ENCODE results near the gene GTF3C4. TPM values are rescaled to one million over a fixed set of nuclear protein-coding genes. Genes with fewer than 3 reads are reported as not detected.

GTF3C4 gene
- total and polyA plus RNA-seq, 2 experiments from 2014 or later: 9.5 to 39.6 TPM

DNA sequence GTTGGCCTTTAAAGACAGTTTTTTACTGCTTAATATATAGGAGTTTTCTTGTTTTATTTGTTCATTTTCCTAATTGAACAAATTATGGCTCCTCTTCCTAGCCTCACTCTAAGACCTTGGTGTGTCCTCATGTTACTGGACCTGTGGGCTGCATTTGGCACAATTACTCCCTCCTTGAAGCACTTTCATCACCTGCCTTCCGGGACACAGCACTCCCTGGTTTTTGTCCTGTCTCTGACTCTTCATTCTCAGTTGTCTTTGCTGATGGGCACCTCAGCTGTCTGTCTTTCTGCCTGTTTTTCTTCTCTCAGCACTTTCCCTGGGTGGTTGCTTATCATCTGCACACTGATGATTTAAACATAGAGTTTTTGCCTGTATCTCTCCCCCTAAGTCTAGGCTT lies 13.6 kb downstream of the GTF3C4 start:
- no peak overlapping the region for H3K4me2 ChIP-seq
- H3K36me3 Mint-ChIP-seq (ENCODE audit: low read depth): peaks cover 83% of the 10 kb centered on the region
- no peaks in the 10 kb centered on the region; the same call in 2 of the 3 replicates for H3K9me3 Mint-ChIP-seq
- no peaks in the 10 kb centered on the region for H3K4me1 Mint-ChIP-seq
- no peak overlapping the region for H3K4me3 ChIP-seq
- H3K27ac Mint-ChIP-seq: no peak overlapping the region
- H3K4me3 Mint-ChIP-seq: no peak overlapping the region
- no peaks in the 10 kb centered on the region for H3F3A ChIP-seq (replicated peaks; ENCODE audit: low read depth)
- H3K27ac ChIP-seq (ENCODE audit: low read depth): no peak overlapping the region
- H3K79me2 ChIP-seq (replicated peaks; ENCODE audit: insufficient read depth): peaks cover 62% of the 10 kb centered on the region
- no peaks in the 10 kb centered on the region for H3K4me1 ChIP-seq (ENCODE audit: insufficient read depth)
- H3K9me2 ChIP-seq (ENCODE audit: insufficient read depth): no peaks in the 10 kb centered on the region
- H3K27me3 Mint-ChIP-seq (ENCODE audit: insufficient read depth, low read depth, poor library complexity): no peaks in the 10 kb centered on the region
- H4K20me1 ChIP-seq (replicated peaks; ENCODE audit: insufficient read depth): peaks cover 44% of the 10 kb centered on the region
- DNase-seq (ENCODE audit: low spot score) (no peak), ATAC-seq (no peak)
- no peak for TF ChIP-seq ZNF331 (CRISPR knock-in tag; IDR thresholded peaks at IDR 0.05; ENCODE audit: low read depth)
- no peak for TF ChIP-seq POLR2AphosphoS5 (IDR thresholded peaks at IDR 0.05; ENCODE audit: low read depth)
- TF ChIP-seq EZH2phosphoT487 (IDR thresholded peaks at IDR 0.05; ENCODE audit: unreplicated experiment): no peak
- TF ChIP-seq JUNB (IDR thresholded peaks at IDR 0.05; ENCODE audit: unreplicated experiment): no peak
- TF ChIP-seq CREB1 (CRISPR knock-in tag; IDR thresholded peaks at IDR 0.05; ENCODE audit: low read depth): no peak
- no peak for TF ChIP-seq ZNF114 (CRISPR knock-in tag; IDR thresholded peaks at IDR 0.05)
- TF ChIP-seq EZH2 (IDR thresholded peaks at IDR 0.05; ENCODE audit: low read depth, unreplicated experiment): no peak
- no peak for TF ChIP-seq NANOG (IDR thresholded peaks at IDR 0.05; ENCODE audit: borderline replicate concordance)
- TF ChIP-seq, protein P1, sequence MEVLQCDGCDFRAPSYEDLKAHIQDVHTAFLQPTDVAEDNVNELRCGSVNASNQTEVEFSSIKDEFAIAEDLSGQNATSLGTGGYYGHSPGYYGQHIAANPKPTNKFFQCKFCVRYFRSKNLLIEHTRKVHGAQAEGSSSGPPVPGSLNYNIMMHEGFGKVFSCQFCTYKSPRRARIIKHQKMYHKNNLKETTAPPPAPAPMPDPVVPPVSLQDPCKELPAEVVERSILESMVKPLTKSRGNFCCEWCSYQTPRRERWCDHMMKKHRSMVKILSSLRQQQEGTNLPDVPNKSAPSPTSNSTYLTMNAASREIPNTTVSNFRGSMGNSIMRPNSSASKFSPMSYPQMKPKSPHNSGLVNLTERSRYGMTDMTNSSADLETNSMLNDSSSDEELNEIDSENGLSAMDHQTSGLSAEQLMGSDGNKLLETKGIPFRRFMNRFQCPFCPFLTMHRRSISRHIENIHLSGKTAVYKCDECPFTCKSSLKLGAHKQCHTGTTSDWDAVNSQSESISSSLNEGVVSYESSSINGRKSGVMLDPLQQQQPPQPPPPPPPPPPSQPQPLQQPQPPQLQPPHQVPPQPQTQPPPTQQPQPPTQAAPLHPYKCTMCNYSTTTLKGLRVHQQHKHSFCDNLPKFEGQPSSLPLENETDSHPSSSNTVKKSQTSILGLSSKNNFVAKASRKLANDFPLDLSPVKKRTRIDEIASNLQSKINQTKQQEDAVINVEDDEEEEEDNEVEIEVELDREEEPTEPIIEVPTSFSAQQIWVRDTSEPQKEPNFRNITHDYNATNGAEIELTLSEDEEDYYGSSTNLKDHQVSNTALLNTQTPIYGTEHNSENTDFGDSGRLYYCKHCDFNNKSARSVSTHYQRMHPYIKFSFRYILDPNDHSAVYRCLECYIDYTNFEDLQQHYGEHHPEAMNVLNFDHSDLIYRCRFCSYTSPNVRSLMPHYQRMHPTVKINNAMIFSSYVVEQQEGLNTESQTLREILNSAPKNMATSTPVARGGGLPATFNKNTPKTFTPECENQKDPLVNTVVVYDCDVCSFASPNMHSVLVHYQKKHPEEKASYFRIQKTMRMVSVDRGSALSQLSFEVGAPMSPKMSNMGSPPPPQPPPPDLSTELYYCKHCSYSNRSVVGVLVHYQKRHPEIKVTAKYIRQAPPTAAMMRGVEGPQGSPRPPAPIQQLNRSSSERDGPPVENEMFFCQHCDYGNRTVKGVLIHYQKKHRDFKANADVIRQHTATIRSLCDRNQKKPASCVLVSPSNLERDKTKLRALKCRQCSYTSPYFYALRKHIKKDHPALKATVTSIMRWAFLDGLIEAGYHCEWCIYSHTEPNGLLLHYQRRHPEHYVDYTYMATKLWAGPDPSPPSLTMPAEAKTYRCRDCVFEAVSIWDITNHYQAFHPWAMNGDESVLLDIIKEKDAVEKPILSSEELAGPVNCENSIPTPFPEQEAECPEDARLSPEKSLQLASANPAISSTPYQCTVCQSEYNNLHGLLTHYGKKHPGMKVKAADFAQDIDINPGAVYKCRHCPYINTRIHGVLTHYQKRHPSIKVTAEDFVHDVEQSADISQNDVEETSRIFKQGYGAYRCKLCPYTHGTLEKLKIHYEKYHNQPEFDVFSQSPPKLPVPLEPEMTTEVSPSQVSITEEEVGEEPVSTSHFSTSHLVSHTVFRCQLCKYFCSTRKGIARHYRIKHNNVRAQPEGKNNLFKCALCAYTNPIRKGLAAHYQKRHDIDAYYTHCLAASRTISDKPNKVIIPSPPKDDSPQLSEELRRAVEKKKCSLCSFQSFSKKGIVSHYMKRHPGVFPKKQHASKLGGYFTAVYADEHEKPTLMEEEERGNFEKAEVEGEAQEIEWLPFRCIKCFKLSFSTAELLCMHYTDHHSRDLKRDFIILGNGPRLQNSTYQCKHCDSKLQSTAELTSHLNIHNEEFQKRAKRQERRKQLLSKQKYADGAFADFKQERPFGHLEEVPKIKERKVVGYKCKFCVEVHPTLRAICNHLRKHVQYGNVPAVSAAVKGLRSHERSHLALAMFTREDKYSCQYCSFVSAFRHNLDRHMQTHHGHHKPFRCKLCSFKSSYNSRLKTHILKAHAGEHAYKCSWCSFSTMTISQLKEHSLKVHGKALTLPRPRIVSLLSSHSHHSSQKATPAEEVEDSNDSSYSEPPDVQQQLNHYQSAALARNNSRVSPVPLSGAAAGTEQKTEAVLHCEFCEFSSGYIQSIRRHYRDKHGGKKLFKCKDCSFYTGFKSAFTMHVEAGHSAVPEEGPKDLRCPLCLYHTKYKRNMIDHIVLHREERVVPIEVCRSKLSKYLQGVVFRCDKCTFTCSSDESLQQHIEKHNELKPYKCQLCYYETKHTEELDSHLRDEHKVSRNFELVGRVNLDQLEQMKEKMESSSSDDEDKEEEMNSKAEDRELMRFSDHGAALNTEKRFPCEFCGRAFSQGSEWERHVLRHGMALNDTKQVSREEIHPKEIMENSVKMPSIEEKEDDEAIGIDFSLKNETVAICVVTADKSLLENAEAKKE (CRISPR knock-in tag; IDR thresholded peaks at IDR 0.05): no peak
- H2AFZ ChIP-seq: no peak overlapping the region
- H3K27me3 ChIP-seq (ENCODE audit: insufficient read depth): no peaks in the 10 kb centered on the region
- H3K36me3 ChIP-seq (ENCODE audit: insufficient read depth): peaks cover 74% of the 10 kb centered on the region

All from GM23338 (cell line).